ENCODE results near the gene RAPGEF2.

The RAPGEF2 gene

GRCh38 chr4:159334461-159334860 lies 231.6 kb downstream of the RAPGEF2 start:
- Histone ChIP-seq H3K4me2 (ENCODE audit: low read depth, low read length, poor library complexity, severe bottlenecking) (no peak overlapping the region), H3K9me3 (ENCODE audit: insufficient read depth, low read length) (no peaks in the 10 kb centered on the region), H3K36me3 (ENCODE audit: low read length) (no peaks in the 10 kb centered on the region), H2AFZ (ENCODE audit: low read depth, low read length, severe bottlenecking) (no peak overlapping the region), H3K27me3 (ENCODE audit: low read length) (no peaks in the 10 kb centered on the region), H3F3A (ENCODE audit: insufficient read depth) (no peaks in the 10 kb centered on the region), H3K4me3 (ENCODE audit: insufficient read depth, low read length, poor library complexity, severe bottlenecking) (no peak overlapping the region), H4K20me1 (ENCODE audit: low read depth, low read length) (no peaks in the 10 kb centered on the region), H3K27ac (ENCODE audit: low read depth, low read length) (no peak overlapping the region), H3K9ac (ENCODE audit: low read length) (no peak overlapping the region), H3K9me2 (replicated peaks; ENCODE audit: insufficient read depth, low read length) (no peaks in the 10 kb centered on the region), H3K79me2 (ENCODE audit: insufficient read depth, low read length) (no peaks in the 10 kb centered on the region)
- TF ChIP-seq, protein P1, sequence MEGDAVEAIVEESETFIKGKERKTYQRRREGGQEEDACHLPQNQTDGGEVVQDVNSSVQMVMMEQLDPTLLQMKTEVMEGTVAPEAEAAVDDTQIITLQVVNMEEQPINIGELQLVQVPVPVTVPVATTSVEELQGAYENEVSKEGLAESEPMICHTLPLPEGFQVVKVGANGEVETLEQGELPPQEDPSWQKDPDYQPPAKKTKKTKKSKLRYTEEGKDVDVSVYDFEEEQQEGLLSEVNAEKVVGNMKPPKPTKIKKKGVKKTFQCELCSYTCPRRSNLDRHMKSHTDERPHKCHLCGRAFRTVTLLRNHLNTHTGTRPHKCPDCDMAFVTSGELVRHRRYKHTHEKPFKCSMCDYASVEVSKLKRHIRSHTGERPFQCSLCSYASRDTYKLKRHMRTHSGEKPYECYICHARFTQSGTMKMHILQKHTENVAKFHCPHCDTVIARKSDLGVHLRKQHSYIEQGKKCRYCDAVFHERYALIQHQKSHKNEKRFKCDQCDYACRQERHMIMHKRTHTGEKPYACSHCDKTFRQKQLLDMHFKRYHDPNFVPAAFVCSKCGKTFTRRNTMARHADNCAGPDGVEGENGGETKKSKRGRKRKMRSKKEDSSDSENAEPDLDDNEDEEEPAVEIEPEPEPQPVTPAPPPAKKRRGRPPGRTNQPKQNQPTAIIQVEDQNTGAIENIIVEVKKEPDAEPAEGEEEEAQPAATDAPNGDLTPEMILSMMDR (IDR thresholded peaks at IDR 0.05; ENCODE audit: insufficient read depth, low read length, poor library complexity, severe bottlenecking) = no peak
- TF ChIP-seq EZH2phosphoT487 (conservative IDR thresholded peaks at IDR 0.05; ENCODE audit: low read length) = no peak

DNA sequence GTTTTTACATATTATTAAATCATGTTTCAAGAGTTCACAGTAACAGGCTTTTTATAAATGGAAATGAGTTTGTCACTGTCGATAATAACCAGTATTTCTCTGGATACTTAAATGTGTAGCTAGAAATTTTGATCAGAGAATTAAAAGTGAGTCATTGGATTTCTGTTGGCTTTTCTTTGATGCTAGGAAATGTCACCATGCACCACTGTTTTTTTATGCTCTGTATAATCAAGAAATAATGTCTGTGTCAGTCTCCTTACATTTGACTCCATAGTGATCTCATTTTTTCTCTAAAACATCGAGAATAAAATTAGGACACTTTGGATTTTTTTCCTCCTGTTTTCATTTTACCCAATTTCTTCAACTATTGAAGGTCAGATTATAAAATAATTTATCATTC lies 234.2 kb downstream of the RAPGEF2 start:
- Histone ChIP-seq H3K4me3 (ENCODE audit: insufficient read depth, low read length, poor library complexity, severe bottlenecking) (no peak overlapping the region), H3K9me3 (ENCODE audit: insufficient read depth, low read length) (no peaks in the 10 kb centered on the region), H3K79me2 (ENCODE audit: insufficient read depth, low read length) (no peaks in the 10 kb centered on the region), H3K36me3 (ENCODE audit: low read length) (no peaks in the 10 kb centered on the region), H3K27ac (ENCODE audit: low read depth, low read length) (no peak overlapping the region), H3K4me2 (ENCODE audit: low read depth, low read length, poor library complexity, severe bottlenecking) (no peak overlapping the region), H3K9ac (ENCODE audit: low read length) (no peak overlapping the region), H4K20me1 (ENCODE audit: low read depth, low read length) (no peaks in the 10 kb centered on the region), H2AFZ (ENCODE audit: low read depth, low read length, severe bottlenecking) (no peak overlapping the region), H3F3A (ENCODE audit: insufficient read depth) (no peaks in the 10 kb centered on the region), H3K9me2 (replicated peaks; ENCODE audit: insufficient read depth, low read length) (no peaks in the 10 kb centered on the region), H3K27me3 (ENCODE audit: low read length) (no peaks in the 10 kb centered on the region)
- no peak for TF ChIP-seq EZH2phosphoT487 (conservative IDR thresholded peaks at IDR 0.05; ENCODE audit: low read length)
- TF ChIP-seq, protein P1 (IDR thresholded peaks at IDR 0.05; ENCODE audit: insufficient read depth, low read length, poor library complexity, severe bottlenecking) = no peak

DNA sequence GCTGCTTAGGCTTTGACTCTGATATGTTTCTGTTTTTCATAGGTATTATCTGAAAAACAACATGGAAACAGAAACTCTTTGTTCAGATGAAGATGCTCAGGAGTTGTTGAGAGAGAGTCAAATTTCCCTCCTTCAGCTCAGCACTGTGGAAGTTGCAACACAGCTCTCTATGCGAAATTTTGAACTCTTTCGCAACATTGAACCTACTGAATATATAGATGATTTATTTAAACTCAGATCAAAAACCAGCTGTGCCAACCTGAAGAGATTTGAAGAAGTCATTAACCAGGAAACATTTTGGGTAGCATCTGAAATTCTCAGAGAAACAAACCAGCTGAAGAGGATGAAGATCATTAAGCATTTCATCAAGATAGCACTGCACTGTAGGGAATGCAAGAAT lies 238.6 kb downstream of the RAPGEF2 start:
- TF ChIP-seq, protein P1 (IDR thresholded peaks at IDR 0.05; ENCODE audit: insufficient read depth, low read length, poor library complexity, severe bottlenecking) = no peak
- TF ChIP-seq EZH2phosphoT487 (conservative IDR thresholded peaks at IDR 0.05; ENCODE audit: low read length) = no peak
- Histone ChIP-seq H4K20me1 (ENCODE audit: low read depth, low read length) (no peaks in the 10 kb centered on the region), H3K9me3 (ENCODE audit: insufficient read depth, low read length) (no peaks in the 10 kb centered on the region), H3K4me2 (ENCODE audit: low read depth, low read length, poor library complexity, severe bottlenecking) (no peak overlapping the region), H3F3A (ENCODE audit: insufficient read depth) (no peaks in the 10 kb centered on the region), H3K27me3 (ENCODE audit: low read length) (no peaks in the 10 kb centered on the region), H3K4me3 (ENCODE audit: insufficient read depth, low read length, poor library complexity, severe bottlenecking) (no peak overlapping the region), H3K36me3 (ENCODE audit: low read length) (no peaks in the 10 kb centered on the region), H2AFZ (ENCODE audit: low read depth, low read length, severe bottlenecking) (no peak overlapping the region), H3K79me2 (ENCODE audit: insufficient read depth, low read length) (no peaks in the 10 kb centered on the region), H3K9ac (ENCODE audit: low read length) (no peak overlapping the region), H3K9me2 (replicated peaks; ENCODE audit: insufficient read depth, low read length) (no peaks in the 10 kb centered on the region), H3K27ac (ENCODE audit: low read depth, low read length) (no peak overlapping the region)
